Aorta (tissue), 5 donors: ENCODE measurements around the gene TMEM183A. TPM values are rescaled to one million over a fixed set of nuclear protein-coding genes. Genes with fewer than 3 reads are reported as not detected.

Experiments
- ATAC-seq: fragments of 200-7000 bp; cut with Tn5 transposase; one replicate; pipeline ENCODE4 v1.9.1; 2022; ENCODE audit warnings: moderate library complexity; ENCODE audit not compliant: low FRiP score
- DNase-seq, 2 donors: peaks; one replicate each; pipeline ENCODE4 v3.0.0-alpha.2; 2020
- H3K27ac ChIP-seq, 2 donors: one replicate each; pipeline ENCODE4 v1.5.1; 2013; ENCODE audit warnings: low read length in 2 of 2, mild to moderate bottlenecking in 2 of 2, moderate library complexity in 2 of 2, control low read depth in 1 of 2, inconsistent platforms in 1 of 2, low read depth in 1 of 2
- H3K27me3 ChIP-seq, 2 donors: one replicate each; pipeline ENCODE4 v1.6.1; 2013; ENCODE audit warnings: control low read depth in 1 of 2, low read length in 1 of 2, mild to moderate bottlenecking in 1 of 2, moderate library complexity in 1 of 2; ENCODE audit not compliant: insufficient read depth in 2 of 2, control insufficient read depth in 1 of 2
- H3K36me3 ChIP-seq, 2 donors: one replicate each; pipeline ENCODE4 v1.6.1; 2013; ENCODE audit warnings: control low read depth in 1 of 2, low read length in 1 of 2, mild to moderate bottlenecking in 1 of 2; ENCODE audit not compliant: insufficient read depth in 2 of 2, control insufficient read depth in 1 of 2
- H3K4me1 ChIP-seq, 2 donors: one replicate each; pipeline ENCODE4 v1.6.1; 2013; ENCODE audit warnings: low read length in 2 of 2, control low read depth in 1 of 2, mild to moderate bottlenecking in 1 of 2, moderate library complexity in 1 of 2; ENCODE audit not compliant: insufficient read depth in 2 of 2, control insufficient read depth in 1 of 2
- H3K4me3 ChIP-seq, 2 donors: one replicate each; pipeline ENCODE4 v1.5.1; 2013; ENCODE audit warnings: low read length in 2 of 2, control low read depth in 1 of 2, mild to moderate bottlenecking in 1 of 2
- H3K9me3 ChIP-seq: one replicate; pipeline ENCODE4 v1.6.1; 2013; ENCODE audit warnings: mild to moderate bottlenecking, low read length; ENCODE audit not compliant: control insufficient read depth
- WGBS, 2 donors: extraction: QIAGEN DNeasy Blood & Tissue Kit; methylation state at CpG; one replicate each; pipeline ENCODE4 v1.1.7; 2013; 5-methylcytosine and 5-hydroxymethylcytosine counted together
- intact Hi-C, 2 donors: fragments of 100-400 bp; cut with DNase I; formaldehyde crosslinking; loops; one replicate each; pipeline versions ENCODE4 v1.14.2 to v1.15.0; 2022
- polyA plus RNA-seq, 2 donors: library from polyadenylated mRNA; stranded (reverse); fragments of 200-250 nt; gene quantifications; one replicate each; pipeline ENCODE4 v1.2.3, GENCODE V29; 2013
- total RNA-seq, 2 donors: library from RNA; stranded (reverse); fragmentation: NEBNext Ultra II Directional; extraction: Animal tissue kit (Norgen Biotek cat#: 25700); gene quantifications; one replicate each; pipeline ENCODE4 v1.2.1, GENCODE V29; 2021
- donor health status: healthy with polysubstance abuse.
- donor health status: Bipolar disorder and iron deficiency.
- donor health status: DM: no; HTN: no; CAD: no.
- donor health status: DM: no; HTN: no; CAD: no.
- donor health status: DM: yes; HTN: yes; CAD: no.

The TMEM183A gene
- total and polyA plus RNA-seq, 4 donors: 43.9 to 55.7 (median 47.3) TPM

GRCh38 chr1:203045821-203046594 is 38.8 kb downstream of the TMEM183A start:
- no peaks in the 10 kb centered on the region for H3K27me3 ChIP-seq
- DNase-seq: peak in 1 of 2 donors; percentile 70
- H3K27ac ChIP-seq: no peak overlapping the region
- H3K36me3 ChIP-seq: no peaks in the 10 kb centered on the region
- intact Hi-C loops: no loop called here
- no peak for ATAC-seq
- WGBS, 2 donors: 88 to 90% methylated on average over 16 of the region's 16 CpGs
- no peaks in the 10 kb centered on the region for H3K4me1 ChIP-seq
- no peak overlapping the region for H3K4me3 ChIP-seq
- no peaks in the 10 kb centered on the region for H3K9me3 ChIP-seq

GRCh38 chr1:203046984-203047630 is 39.9 kb downstream of the TMEM183A start:
- ATAC-seq: no peak
- 70 to 71% methylated on average over 15 of the region's 15 CpGs for WGBS, 2 donors
- H3K36me3 ChIP-seq: no peaks in the 10 kb centered on the region
- peak in 1 of 2 donors; percentile 42 for DNase-seq
- no peaks in the 10 kb centered on the region for H3K4me1 ChIP-seq
- no peaks in the 10 kb centered on the region for H3K9me3 ChIP-seq
- no peak overlapping the region for H3K4me3 ChIP-seq
- H3K27ac ChIP-seq: no peak overlapping the region
- intact Hi-C loops: no loop called here
- H3K27me3 ChIP-seq: no peaks in the 10 kb centered on the region

- no peaks in the 10 kb centered on the region for H3K9me3 ChIP-seq
- no peak for ATAC-seq
- no peaks in the 10 kb centered on the region for H3K4me1 ChIP-seq
- H3K27ac ChIP-seq: no peak overlapping the region
- peak in 1 of 2 donors; percentile 59 for DNase-seq
- no peaks in the 10 kb centered on the region for H3K27me3 ChIP-seq
- H3K4me3 ChIP-seq: no peak overlapping the region
- WGBS, 2 donors: 94 to 98% methylated on average over 11 of the region's 11 CpGs
- intact Hi-C loops: no loop called here
- no peaks in the 10 kb centered on the region for H3K36me3 ChIP-seq
These were observed 40.9 kb downstream of the TMEM183A start for GRCh38 chr1:203048086-203048485.

GRCh38 chr1:203048555-203049051 is 41.4 kb downstream of the TMEM183A start:
- no peaks in the 10 kb centered on the region for H3K36me3 ChIP-seq
- intact Hi-C loops: no loop called here
- ATAC-seq: peak; percentile 43

GRCh38 chr1:203049077-203049476 is 41.9 kb downstream of the TMEM183A start:
- Histone ChIP-seq H3K4me1 (no peaks in the 10 kb centered on the region), H3K27ac (no peak overlapping the region), H3K4me3 (no peak overlapping the region), H3K9me3 (no peaks in the 10 kb centered on the region), H3K36me3 (no peaks in the 10 kb centered on the region), H3K27me3 (no peaks in the 10 kb centered on the region)
- ATAC-seq (no peak), DNase-seq (peak in 1 of 2 donors; percentile 49)
- intact Hi-C loops: no loop called here
- WGBS, 2 donors: 90% methylated on average over 4 of the region's 4 CpGs

More at GRCh38 chr1:203048555-203049051, 41.4 kb downstream of the TMEM183A start:
- no peaks in the 10 kb centered on the region for H3K9me3 ChIP-seq
- no peaks in the 10 kb centered on the region for H3K27me3 ChIP-seq
- no peak overlapping the region for H3K27ac ChIP-seq
- H3K4me3 ChIP-seq: no peak overlapping the region
- WGBS, 2 donors: 85 to 88% methylated on average over 23 of the region's 23 CpGs
- DNase-seq: no peak
- no peaks in the 10 kb centered on the region for H3K4me1 ChIP-seq

GRCh38 chr1:203049576-203050180 is 42.5 kb downstream of the TMEM183A start:
- no peaks in the 10 kb centered on the region for H3K9me3 ChIP-seq
- intact Hi-C loops: no loop called here
- ATAC-seq (no peak), DNase-seq (peak in 1 of 2 donors; percentile 57)
- no peaks in the 10 kb centered on the region for H3K4me1 ChIP-seq
- no peak overlapping the region for H3K4me3 ChIP-seq
- no peaks in the 10 kb centered on the region for H3K27me3 ChIP-seq
- WGBS, 2 donors: 85 to 92% methylated on average over 14 of the region's 14 CpGs
- H3K36me3 ChIP-seq: no peaks in the 10 kb centered on the region
- no peak overlapping the region for H3K27ac ChIP-seq

- Histone ChIP-seq H3K4me1 (no peaks in the 10 kb centered on the region), H3K27ac (no peak overlapping the region), H3K4me3 (no peak overlapping the region), H3K9me3 (no peaks in the 10 kb centered on the region), H3K36me3 (no peaks in the 10 kb centered on the region), H3K27me3 (no peaks in the 10 kb centered on the region)
- DNase-seq (no peak), ATAC-seq (no peak)
- intact Hi-C loops: no loop called here
- WGBS, 2 donors: 88 to 96% methylated on average over 4 of the region's 4 CpGs
These were observed 43.7 kb downstream of the TMEM183A start for GRCh38 chr1:203050826-203051225.

- no peak for DNase-seq
- no peaks in the 10 kb centered on the region for H3K9me3 ChIP-seq
- intact Hi-C loops: no loop called here
- no peaks in the 10 kb centered on the region for H3K4me1 ChIP-seq
- H3K36me3 ChIP-seq: no peaks in the 10 kb centered on the region
- H3K27ac ChIP-seq: no peak overlapping the region
- no peak overlapping the region for H3K4me3 ChIP-seq
- H3K27me3 ChIP-seq: no peaks in the 10 kb centered on the region
- no peak for ATAC-seq
- 67 to 73% methylated on average over 20 of the region's 20 CpGs for WGBS, 2 donors
These were observed 44.7 kb downstream of the TMEM183A start for GRCh38 chr1:203051841-203052324.
